HG03378 (cell line): ENCODE measurements around the gene INAFM2.

ENCODE experiments used
- ATAC-seq: cut with Tn5 transposase; IDR thresholded peaks from one replicate; pipeline ENCODE4 v1.9.1; 2021; ENCODE audit warnings: mild to moderate bottlenecking, moderate library complexity; ENCODE audit not compliant: unreplicated experiment

INAFM2 gene

GRCh38 chr15:40327457-40327856 lies 4.0 kb downstream of the INAFM2 start:
- no peak for ATAC-seq

DNA sequence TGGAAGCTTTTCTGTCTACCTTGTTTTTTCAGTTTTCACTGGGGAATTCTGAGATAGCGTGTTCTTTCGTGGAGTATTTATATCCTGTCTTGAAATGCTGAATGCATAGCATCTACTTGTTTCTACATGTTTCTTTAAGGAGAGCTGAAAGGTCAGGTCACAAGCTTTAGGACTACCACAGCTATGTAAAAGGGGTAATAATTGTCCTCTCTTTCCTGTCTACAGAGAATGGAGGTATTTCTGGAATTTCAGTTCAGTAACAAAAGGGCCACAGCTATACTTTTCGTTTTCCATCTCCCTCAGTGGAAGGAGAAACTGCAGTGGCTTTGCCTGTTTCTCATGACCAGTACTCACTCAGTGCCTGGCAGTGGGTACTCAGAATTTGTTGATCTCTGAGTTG lies 4.7 kb downstream of the INAFM2 start:
- no peak for ATAC-seq

DNA sequence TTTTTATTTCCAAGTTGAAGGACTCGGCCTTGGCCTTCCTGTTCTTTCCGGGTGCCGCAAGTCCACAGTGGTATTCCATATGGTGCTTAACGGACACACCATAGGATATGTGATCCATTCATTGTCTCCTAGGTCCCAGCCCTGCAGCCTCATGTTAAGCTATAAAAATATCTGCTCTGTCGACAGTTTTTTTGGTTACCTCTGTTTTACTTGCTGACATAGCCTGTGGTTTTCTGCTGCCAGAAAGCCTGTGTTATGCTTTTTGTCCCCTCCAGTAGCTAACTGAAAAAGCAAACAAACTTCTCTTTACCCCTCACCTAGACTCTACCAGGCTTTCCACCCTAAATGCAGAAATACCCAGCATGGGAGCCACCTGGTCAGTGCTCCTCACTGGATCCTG lies 5.3 kb downstream of the INAFM2 start:
- ATAC-seq, result no peak

- no peak for ATAC-seq
Observed at GRCh38 chr15:40329804-40330203, 6.3 kb downstream of the INAFM2 start.

GRCh38 chr15:40330368-40330836 lies 6.9 kb downstream of the INAFM2 start:
- ATAC-seq, result no peak

DNA sequence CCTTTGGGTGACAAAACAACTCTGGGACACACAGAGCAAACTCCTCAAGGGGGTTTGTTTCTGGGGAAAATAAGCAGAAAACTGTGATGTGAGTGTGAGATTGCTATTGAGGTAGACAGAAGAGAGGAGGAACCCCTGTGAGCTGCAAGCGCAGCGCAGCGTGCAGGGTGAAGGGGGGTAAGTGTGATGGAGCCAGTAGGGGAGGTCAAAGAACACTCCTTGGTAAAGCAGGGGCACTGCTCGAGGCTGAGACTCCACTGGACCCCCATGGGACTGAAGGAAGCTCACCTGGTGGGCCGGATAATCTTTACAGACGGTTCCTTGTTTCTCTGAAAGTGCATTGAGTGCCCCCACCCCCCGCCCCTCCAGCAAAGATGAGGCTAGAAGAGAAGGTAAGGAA lies 7.5 kb downstream of the INAFM2 start:
- ATAC-seq, result no peak

DNA sequence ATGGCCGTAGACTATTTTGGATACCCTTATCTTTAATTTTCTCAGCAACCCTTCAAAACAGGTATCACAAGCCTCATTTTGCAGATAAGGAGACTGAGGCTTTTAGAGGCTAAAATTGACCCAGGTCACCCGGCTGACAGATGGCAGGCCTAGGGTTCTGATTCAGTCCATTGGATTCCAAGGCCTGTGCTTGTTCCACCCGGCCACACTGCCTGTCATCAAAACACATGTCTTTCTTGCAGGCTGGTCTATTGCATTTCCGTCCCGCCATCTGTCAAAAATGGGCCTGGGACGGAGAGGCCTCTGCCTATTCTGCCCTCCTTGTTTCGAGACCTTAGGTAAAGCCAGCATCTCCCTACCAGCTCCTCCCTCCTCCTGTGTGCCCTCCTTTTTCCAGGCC lies 8.1 kb downstream of the INAFM2 start:
- ATAC-seq, result no peak

DNA sequence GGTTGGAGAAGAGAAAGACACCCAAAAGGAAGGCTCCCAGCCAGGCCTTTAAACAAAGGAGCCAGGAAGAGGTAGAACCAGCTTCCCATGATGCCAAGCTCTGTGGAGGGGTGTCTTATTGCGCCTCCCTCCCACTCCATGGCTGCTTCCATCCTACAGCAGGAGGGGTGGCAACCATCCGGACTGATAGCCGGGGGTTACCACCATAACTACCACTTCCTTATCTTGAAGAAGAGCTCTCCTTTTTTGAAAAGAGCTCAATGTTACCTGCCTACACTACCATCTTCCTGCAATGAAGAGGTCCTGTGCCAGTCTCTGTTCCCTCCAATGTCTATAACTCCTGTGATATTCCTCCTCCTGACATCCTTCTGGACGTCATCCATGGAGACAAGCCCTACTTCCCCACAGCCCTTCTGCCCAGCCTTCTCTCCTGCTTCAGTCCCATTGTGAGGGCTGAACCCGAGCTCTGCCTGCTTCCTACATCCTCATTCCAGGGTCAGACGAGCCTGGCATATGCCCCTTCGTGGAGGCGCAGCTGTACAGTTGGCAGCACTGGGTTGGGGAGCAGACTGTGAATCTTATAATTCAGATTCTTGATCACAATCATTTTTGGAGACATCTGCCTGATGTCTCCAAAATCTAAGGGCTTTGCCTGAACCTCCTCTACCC lies 8.8 kb downstream of the INAFM2 start:
- no peak for ATAC-seq

GRCh38 chr15:40333922-40334492 lies 10.5 kb downstream of the INAFM2 start:
- ATAC-seq, result no peak

DNA sequence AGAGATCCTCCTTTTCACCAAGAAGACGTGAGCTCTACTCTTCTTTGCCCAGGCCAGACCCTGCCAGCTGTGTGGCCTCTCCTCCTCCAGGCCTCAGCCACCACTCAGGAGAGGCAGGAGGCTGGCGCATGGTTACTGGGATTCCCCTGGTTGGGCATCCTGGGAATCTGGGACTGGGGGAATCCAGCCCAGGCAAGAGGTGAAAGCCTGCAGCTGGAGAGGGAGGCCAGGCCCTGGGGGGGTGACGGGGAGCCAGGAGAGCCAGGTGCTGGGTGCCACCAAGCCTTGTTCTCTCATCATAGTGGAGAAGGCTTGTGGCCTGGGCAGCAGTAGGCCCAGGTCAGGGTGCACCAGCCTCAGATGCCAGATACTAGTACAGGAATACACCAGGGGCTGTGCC lies 11.0 kb downstream of the INAFM2 start:
- no peak for ATAC-seq

DNA sequence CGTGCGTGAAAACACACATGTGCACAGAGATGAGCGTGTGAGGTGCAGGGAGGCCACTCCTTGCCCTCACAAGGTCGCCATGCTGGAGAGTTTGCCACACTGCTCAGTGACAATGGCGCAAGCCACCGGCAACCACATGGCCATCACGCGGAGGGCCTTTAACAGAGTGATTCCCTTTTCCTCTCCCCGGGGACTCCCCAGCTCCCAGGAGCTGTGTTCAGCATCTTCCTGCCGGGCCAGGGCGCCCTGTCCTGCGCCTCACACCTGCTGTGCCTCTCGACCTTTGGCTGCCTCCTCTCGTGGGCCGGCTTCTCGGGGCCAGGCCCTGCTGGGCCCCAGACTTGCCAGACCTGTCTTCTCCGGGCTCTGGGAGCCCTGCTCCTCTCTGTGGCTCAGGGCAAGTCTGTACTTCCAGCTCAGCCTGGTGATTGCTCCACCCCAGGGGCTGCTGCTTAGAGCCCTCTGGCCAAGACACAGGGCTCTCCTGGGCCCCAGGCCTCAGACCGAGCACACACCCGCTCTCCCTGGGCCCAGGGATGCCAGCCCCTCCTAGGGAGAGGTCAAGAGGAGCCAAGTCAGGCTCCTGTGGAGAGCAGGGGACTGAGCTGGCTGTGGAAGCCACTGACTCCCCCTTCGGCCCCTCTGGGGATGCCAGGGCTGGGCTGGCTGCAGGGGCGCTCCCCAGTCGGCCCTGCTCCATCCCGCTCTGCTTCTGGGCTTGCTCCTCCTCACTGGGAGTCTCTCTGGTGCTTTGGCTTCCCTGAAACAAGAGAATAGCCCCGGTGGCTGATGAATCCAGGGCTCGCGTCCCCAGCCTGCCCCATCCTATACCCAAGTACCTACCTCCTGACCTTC lies 11.7 kb downstream of the INAFM2 start:
- ATAC-seq, result no peak

GRCh38 chr15:40335938-40336743 lies 12.6 kb downstream of the INAFM2 start:
- ATAC-seq, result no peak

GRCh38 chr15:40336744-40337122 lies 13.2 kb downstream of the INAFM2 start:
- no peak for ATAC-seq

DNA sequence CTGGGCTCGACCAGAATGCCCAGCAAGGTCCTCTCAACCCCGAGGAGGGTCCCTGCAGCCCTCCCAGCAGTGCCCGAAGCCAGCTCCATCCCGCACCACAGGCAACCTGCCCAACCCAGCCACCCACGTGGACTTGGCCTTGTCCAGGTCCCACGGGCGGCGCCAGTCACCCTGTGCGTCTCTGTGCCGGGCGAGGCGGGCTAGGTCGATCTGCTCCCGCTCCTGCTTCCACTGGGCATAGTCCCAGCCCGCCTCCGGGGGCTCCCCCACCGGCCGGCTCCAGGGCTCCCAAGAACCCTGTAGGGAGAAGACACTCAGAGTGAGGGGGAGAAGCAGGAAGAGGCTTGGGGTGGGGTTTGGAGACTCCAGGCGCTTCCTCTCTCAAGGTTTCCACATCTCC lies 14.1 kb downstream of the INAFM2 start:
- no peak for ATAC-seq

DNA sequence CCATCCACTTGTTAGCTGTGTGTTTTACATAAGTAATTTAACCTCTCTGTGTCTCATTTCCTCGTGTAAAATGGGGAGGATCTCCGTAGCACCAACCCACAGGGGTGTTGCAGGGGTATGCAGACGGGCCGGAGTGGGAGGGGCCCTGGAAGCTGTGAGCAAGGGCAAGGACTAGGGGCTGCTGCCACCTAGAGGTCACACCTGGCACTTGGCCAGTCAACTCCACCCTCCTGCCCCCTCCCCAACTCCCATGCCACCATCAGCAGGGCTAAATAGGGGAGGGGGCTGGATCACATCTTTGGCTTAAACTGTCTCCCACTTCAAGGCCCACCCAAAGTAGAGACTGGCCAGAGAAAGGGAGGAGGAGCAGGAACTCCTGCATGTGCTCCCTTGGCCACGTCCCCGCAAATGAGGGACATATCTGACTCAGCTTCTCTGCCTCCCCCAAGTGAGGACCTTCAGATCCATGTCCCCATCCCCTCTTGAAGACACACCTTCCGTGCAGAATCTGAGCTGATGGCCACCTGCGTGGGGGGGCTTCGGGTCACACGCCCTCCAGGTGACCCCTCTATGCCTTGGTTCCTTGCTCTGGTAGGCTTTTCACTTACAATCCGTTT lies 14.7 kb downstream of the INAFM2 start:
- ATAC-seq, result no peak

GRCh38 chr15:40338921-40339620 lies 15.6 kb downstream of the INAFM2 start:
- ATAC-seq, result no peak

DNA sequence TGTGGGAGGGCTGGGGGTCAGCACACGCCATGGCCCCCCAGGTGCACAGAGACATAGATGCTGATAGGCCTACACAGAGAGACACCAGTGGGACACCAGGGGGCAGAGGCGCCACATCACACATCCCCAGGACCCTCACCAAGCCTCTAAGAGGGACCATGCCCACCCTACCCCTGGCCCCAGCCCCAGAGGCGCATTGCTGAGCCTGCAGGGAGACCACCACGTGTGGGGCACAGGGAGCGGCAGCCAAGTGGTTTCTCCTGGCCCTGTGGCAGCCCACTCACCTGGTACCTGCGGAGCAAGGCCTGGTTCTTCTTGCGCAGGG lies 16.1 kb downstream of the INAFM2 start:
- ATAC-seq, result no peak

DNA sequence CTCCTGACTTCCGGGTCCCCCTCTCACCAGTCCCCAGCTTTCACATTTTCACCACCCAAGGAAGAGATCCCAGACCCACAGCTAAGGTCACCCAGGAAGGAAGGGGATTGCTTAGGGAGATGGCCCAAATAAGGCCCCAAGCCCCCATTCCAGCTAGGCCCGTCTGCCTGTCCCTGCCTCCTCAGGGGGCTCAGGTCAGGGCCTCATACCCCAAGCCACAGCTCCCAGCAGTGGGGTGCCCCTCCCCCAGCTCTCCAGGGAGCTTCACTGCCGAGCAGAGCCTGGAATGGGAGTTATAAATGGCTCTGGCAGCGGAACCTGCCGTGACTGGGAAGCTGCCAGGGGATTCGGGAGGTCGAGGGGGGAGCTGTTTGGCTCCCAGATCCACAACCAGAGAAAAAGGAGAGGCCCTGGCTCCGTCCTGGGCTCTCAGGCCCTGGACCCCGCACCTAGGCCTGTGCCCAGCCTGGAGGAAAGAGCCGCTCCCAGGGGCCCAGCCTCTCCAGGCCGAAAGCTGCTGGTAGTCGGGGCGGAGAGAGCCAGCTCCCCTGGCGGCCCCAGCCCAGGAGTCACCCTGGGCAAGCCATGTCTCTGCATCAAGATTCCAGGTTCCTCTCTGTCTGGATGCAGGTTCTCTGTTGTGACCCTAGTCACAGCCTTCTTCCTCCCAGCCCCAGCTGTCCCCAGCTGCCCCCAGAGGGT lies 16.7 kb downstream of the INAFM2 start:
- no peak for ATAC-seq

DNA sequence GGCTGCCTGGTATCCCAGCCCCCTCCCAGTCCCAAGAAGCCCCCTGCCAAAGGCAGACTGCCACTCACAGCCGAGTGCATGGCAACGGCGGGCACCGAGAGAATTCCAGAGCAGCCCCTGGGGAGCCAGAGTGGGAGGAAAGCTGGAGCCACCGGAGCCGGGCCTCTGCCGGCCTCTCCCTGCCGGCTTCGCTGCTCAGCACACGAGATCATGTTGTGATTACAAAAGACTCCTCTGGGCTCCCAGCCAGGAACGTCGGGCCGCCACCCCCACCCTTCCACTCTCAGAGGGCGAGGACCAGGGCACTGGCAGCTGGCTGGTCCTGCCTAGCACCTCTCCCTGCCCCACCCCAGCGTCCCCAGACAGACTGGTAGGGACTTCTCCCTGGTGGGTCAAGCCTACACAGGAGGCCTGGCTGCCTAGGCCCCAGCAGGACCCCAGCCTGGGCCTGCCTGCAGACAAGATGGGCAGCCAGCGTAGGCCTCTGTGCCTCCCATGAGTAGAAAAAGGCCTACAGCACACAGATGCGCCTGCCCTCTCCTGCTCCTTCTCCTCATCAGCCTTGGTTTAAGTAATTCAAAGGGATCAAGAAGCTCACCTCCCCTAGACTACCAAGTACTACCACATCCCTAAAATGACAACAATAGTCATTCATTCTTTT lies 17.4 kb downstream of the INAFM2 start, which contains the start of gene CCDC9B:
CCDC9B (minus strand) TSS at position 200 of the 661 bp plus-strand sequence; CDS start at position 80, 120 bp downstream.
- no peak for ATAC-seq
